GM18870 (cell line): ENCODE measurements around the gene GATB.

Experiments
- ATAC-seq: cut with Tn5 transposase; IDR thresholded peaks from one replicate; pipeline ENCODE4 v1.9.1; 2021; ENCODE audit warnings: moderate library complexity; ENCODE audit not compliant: unreplicated experiment

GATB gene

GRCh38 chr4:151659601-151660364, 101.0 kb downstream of the GATB start:
- no peak for ATAC-seq

DNA sequence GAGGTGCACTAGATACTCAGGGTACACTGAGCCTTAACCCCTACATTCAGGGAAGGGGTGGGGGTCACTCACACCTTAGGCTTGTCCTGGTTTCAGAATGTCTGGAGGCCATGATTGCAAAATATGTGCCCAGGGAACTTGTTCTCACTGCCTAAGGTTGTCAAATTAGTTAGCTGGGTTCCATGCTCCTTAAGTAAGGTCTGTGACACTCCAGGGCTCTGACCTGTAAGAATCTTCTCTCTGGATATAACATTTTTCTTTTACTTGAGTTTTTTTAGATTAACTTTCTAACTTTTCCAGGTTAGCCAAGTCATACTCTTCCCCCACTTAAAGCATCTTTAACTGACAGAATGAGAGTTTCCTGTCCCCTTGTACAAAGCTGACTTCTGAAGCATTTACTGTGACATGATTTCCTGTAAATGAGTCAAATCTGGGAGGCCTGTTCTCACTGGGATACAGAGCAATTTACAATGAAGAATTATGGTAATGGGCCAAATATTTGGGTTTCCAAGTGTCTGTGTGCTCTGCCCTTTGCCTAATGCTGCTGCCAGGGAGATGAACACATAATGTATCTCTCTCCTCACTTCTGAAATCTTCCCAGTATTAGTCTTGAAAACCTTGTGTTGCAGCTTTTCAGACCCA, 101.7 kb downstream of the GATB start:
- ATAC-seq = peak; percentile 60

DNA sequence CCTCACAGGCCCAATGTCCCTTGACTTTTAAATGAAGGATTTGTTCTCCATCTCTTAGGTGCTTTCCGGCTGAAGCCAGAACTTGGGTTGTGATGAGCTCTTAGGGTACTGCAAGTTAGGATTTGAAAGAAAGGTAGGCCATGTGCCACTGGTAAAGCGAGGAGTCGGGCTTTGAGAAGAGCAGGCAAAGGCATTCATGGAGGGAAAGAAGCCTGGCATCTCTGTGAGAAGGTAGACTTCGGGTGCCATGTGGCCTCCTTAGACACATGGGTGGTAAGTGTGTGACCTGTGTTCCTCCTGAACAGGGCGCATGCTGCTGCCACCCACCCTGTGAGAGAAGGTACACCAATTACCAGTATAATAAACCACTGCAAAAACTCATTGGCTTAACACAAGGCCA, 102.9 kb downstream of the GATB start:
- ATAC-seq = no peak

GRCh38 chr4:151656058-151656457, 104.7 kb downstream of the GATB start:
- no peak for ATAC-seq

DNA sequence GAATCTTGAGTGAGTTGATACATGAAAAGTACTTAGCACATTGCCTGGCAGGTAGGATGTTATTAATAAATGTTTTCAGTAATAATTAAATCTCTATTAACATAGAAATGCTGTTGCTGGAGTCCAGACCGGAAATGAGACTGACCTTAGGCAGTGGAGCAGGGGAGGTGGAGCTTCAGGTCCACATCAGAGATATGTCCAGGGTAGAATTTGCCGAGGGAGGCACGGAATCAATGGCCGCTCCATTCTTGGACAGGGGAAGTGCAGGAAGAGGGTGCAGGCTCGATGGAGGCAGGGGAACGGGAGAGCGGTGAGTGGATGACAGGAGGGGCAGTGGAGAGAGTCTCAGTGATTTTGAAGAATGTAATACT, 107.3 kb downstream of the GATB start:
- ATAC-seq = no peak

- ATAC-seq = no peak
These were observed 107.8 kb downstream of the GATB start for GRCh38 chr4:151652841-151653547.

DNA sequence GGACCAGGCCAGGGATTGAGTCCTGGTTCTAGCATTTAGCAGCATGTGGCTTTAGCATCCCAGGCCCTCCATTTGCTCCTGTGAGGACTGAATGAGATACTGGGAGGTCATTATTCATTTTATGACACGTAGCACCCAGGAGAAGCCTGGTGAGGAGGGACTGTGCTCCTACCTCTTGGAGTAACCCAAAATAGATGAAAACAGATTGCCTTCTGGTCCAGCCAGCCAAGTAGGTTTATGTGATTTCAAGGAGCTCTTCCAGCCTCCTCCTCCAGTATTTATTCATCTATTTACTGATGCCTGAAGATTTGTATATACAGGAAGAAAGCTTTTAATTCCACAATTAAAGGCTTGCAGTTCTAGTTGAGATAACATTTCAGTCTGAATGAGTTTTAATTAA, 109.3 kb downstream of the GATB start:
- no peak for ATAC-seq

DNA sequence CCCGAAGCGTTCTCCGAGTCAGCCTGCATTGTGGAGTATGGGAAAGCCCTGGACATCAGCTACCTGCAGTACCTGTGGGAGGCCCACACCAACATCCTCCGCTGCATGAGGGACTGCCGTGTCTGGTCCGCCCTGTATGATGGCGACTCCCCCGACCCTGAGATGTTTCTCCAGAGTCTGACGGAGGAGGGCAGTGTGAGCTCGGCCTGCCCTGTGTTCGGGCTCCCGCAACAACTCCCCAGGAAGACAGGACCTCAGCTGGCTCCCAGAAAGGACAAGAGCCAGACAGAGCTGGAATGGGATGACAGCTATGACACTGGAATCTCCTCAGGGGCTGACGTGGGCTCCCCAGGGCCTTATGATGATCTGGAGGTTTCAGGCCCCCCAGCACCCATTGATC, 111.3 kb downstream of the GATB start:
- no peak for ATAC-seq

DNA sequence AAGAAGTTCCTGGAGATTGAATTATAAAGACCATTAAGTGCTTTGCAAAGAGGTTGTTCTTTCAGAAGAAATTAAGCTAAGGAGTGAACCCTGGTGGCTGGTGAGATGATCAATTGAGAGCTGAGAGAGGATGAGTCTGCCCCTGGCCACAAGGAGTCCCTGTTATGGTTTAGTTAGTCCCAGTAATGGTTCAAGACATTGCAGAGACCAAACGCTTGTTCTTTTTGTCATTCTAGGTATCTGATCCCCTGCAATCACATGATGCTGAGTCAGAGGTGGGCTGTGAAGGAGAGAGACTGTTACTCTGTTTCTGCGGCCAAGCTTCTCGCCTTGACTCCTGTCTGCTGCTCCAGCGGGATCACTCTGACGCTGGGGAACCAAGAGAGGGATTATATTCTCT, 114.5 kb downstream of the GATB start:
- no peak for ATAC-seq

- ATAC-seq = no peak
These were observed 116.2 kb downstream of the GATB start for GRCh38 chr4:151644622-151645021.

DNA sequence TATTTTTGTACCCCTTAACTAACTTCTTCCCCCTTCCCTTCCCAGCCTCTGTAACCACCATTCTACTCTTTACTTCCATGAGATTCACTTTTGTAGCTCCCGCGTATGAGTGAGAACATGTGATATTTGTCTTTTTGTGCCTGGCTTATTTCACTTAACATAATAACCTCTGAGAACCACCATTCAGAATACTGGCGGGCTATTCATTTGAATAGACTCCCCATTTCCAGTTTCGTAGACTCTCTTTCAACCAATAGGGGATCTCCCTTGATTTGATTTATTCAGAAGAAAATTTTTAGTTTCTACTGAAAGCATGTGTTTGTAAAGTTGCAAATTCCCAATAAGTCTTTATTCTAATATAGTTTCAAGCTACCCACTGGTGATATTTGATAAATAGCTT, 117.2 kb downstream of the GATB start:
- no peak for ATAC-seq

GRCh38 chr4:151641983-151642382, 118.8 kb downstream of the GATB start:
- ATAC-seq = no peak

- no peak for ATAC-seq
These were observed 119.6 kb downstream of the GATB start for GRCh38 chr4:151641167-151641566.

DNA sequence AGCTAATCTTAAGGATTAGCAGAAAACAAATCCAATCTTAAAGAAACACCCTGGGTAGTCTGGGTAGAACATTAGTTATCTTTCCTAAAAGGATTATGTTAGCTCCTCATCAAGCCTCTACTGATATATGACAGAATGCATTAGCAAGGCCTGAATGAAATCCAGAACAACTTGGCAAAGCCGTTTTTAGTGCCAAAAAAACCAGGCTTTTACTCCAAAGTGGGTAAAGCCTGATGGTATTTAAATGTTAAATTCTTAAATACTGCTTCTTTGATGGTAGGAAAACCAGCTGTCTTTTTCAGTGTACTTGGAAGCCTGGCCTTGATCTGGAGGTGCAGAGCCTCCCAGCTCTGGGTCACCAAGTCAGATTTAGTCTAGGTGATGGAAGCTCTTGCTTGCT, 120.4 kb downstream of the GATB start:
- ATAC-seq = no peak

GRCh38 chr4:151638295-151638858, 122.4 kb downstream of the GATB start:
- ATAC-seq = no peak

GRCh38 chr4:151631349-151631748, 129.5 kb downstream of the GATB start:
- no peak for ATAC-seq

- no peak for ATAC-seq
These were observed 131.6 kb downstream of the GATB start for GRCh38 chr4:151629097-151629783.

GRCh38 chr4:151628001-151628608, 132.7 kb downstream of the GATB start:
- no peak for ATAC-seq

- no peak for ATAC-seq
These were observed 133.3 kb downstream of the GATB start for GRCh38 chr4:151627491-151627890.

GRCh38 chr4:151626751-151627150, 134.1 kb downstream of the GATB start:
- ATAC-seq = no peak

GRCh38 chr4:151626228-151626627, 134.6 kb downstream of the GATB start:
- ATAC-seq = no peak
